HepG2 (cell line): ENCODE measurements around the gene ACRBP. TPM values are rescaled to one million over a fixed set of nuclear protein-coding genes. Genes with fewer than 3 reads are reported as not detected.

Source experiments
- ARID2 ChIP-seq: sonication (generic); formaldehyde crosslinking; IDR thresholded peaks from 2 replicates; pipeline ENCODE4 v1.8.1; 2022; ENCODE audit warnings: mild to moderate bottlenecking, missing genetic modification reagents, borderline replicate concordance
- ATF7-NPFF ChIP-seq: sonication (generic); formaldehyde crosslinking; IDR thresholded peaks from 2 replicates; pipeline ENCODE4 v1.8.1; 2023; ENCODE audit warnings: mild to moderate bottlenecking, low read depth, missing genetic modification reagents, moderate library complexity
- HNRNPK ChIP-seq: fragments of 200-400 bp; formaldehyde crosslinking; IDR thresholded peaks from 2 replicates; pipeline ENCODE4 v1.6.1; 2018; ENCODE audit warnings: low read length, low read depth, moderate library complexity, mild to moderate bottlenecking; ENCODE audit not compliant: poor library complexity, severe bottlenecking
- IRF1 ChIP-seq: sonication (generic); formaldehyde crosslinking; IDR thresholded peaks from 2 replicates; pipeline ENCODE4 v1.4.0; 2020; ENCODE audit warnings: low read depth, mild to moderate bottlenecking, missing genetic modification reagents
- ISL2 ChIP-seq: sonication (generic); formaldehyde crosslinking; IDR thresholded peaks from 2 replicates; pipeline ENCODE4 v1.5.0; 2020; ENCODE audit warnings: missing genetic modification reagents
- LRRFIP1 ChIP-seq: sonication (generic); formaldehyde crosslinking; conservative IDR thresholded peaks from 2 replicates; pipeline ENCODE4 v1.4.0; 2020; ENCODE audit warnings: missing genetic modification reagents
- MTERF4 ChIP-seq: sonication (generic); formaldehyde crosslinking; IDR thresholded peaks from 2 replicates; pipeline ENCODE4 v1.8.0; 2023; ENCODE audit warnings: mild to moderate bottlenecking, missing genetic modification reagents
- NFKB2 ChIP-seq: sonication (generic); formaldehyde crosslinking; IDR thresholded peaks from 2 replicates; pipeline ENCODE4 v1.4.0; 2020; ENCODE audit warnings: missing genetic modification reagents, borderline replicate concordance
- REL ChIP-seq: sonication (generic); formaldehyde crosslinking; conservative IDR thresholded peaks from 2 replicates; pipeline ENCODE4 v1.8.0; 2022; ENCODE audit warnings: mild to moderate bottlenecking, missing genetic modification reagents, moderate library complexity
- ZFP90 ChIP-seq: sonication (generic); formaldehyde crosslinking; IDR thresholded peaks from 2 replicates; pipeline ENCODE4 v1.8.0; 2022; ENCODE audit warnings: missing genetic modification reagents, mild to moderate bottlenecking, inconsistent platforms, borderline replicate concordance
- ZHX2 ChIP-seq, 2 experiments: sonication (generic) in 1 of 2; formaldehyde crosslinking in 1 of 2; IDR thresholded peaks; 2 replicates each; pipeline versions ENCODE4 v1.6.1 to v1.9.0; 2014 to 2022; ENCODE audit warnings: antibody characterized with exemption in 1 of 2, borderline replicate concordance in 1 of 2, inconsistent platforms in 1 of 2, low read depth in 1 of 2, missing genetic modification reagents in 1 of 2
- ZNF10 ChIP-seq: sonication (generic); formaldehyde crosslinking; IDR thresholded peaks from 2 replicates; pipeline ENCODE4 v1.4.0; 2020; ENCODE audit warnings: mild to moderate bottlenecking, low read depth, missing genetic modification reagents, borderline replicate concordance
- ZNF383 ChIP-seq: sonication (generic); formaldehyde crosslinking; IDR thresholded peaks from 2 replicates; pipeline ENCODE4 v1.4.0; 2020; ENCODE audit warnings: missing genetic modification reagents, mild to moderate bottlenecking, borderline replicate concordance
- ZNF44 ChIP-seq: sonication (generic); formaldehyde crosslinking; IDR thresholded peaks from 2 replicates; pipeline ENCODE4 v1.5.1; 2020; ENCODE audit warnings: mild to moderate bottlenecking, missing genetic modification reagents
- ZNF878 ChIP-seq: sonication (generic); formaldehyde crosslinking; IDR thresholded peaks from 2 replicates; pipeline ENCODE4 v1.8.1; 2023; ENCODE audit warnings: mild to moderate bottlenecking, missing genetic modification reagents, moderate library complexity
- polyA plus RNA-seq, 8 experiments: library from polyadenylated mRNA; depleted of rRNA in 3 of 8; stranded (reverse) in 7 of 8; unstranded in 1 of 8; fragments of >200 nt; fragmentation: Illumina TruSeq in 4 of 8; extraction: Trizol in 4 of 8; gene quantifications; 2 replicates each; pipeline versions ENCODE4 v1.2.1 to v1.2.3, GENCODE V29; 2011 to 2016; ENCODE audit warnings: low read depth in 4 of 8, missing spikeins in 1 of 8, mixed read lengths in 1 of 8; ENCODE audit not compliant: insufficient read depth in 1 of 8
- total RNA-seq, 5 experiments: library from RNA; depleted of rRNA; stranded (reverse); fragments of >200 nt; fragmentation: Illumina TruSeq; extraction: Trizol; gene quantifications; 2 replicates each; pipeline ENCODE4 v1.2.3, GENCODE V29; 2016; ENCODE audit warnings: low read depth in 1 of 5

The ACRBP gene
- total and polyA plus RNA-seq, 2 of the 13 experiments (the other 11 are each of a cell fraction or from before 2014, with no cell fraction given): 0.46 TPM; not detected in 1

- TF ChIP-seq IRF1 (CRISPR knock-in tag) (no peak), ZNF878 (0 out of 2 replicates have a peak, but pooled peaks have one; percentile 34), ZHX2 (IDR thresholded peaks at IDR 0.05; ENCODE audit: low read depth) (peak; percentile 95), ZHX2 (CRISPR knock-in tag; IDR thresholded peaks at IDR 0.05; ENCODE audit: borderline replicate concordance) (no peak), NFKB2 (no peak), LRRFIP1 (CRISPR knock-in tag) (no peak), ATF7-NPFF (CRISPR knock-in tag) (no peak), REL (CRISPR knock-in tag) (no peak), ZNF44 (CRISPR knock-in tag) (no peak), ZFP90 (CRISPR knock-in tag) (no peak; the same call in 1 of the 2 replicates), MTERF4 (CRISPR knock-in tag) (no peak), ZNF10 (CRISPR knock-in tag) (no peak), HNRNPK (peak; percentile 100), ARID2 (peak; percentile 68; the same call in 1 of the 2 replicates), ISL2 (peak; percentile 64; the same call in 1 of the 2 replicates), ZNF383 (CRISPR knock-in tag) (no peak)
Observed at GRCh38 chr12:6688999-6689882, 42.0 kb upstream of the ACRBP start, which contains the start of gene ZNF384 (continued).
